Activated CD4-positive, alpha-beta T cell treated with anti-CD3 and anti-CD28 coated beads, Interleukin-2, Interleukin-4, amounts not matched to agents 100 ng/mL and 50 ng/mL, durations not matched to agents 16 hours and 8 hours (primary cell): Measurements from ENCODE around the gene CTNNA2.
A peak's percentile ranks its signal among the peaks of the same experiment; 100 is the strongest.

Source experiments
- DNase-seq: peaks from one replicate; pipeline ENCODE4 v3.0.0-alpha.2; 2020; ENCODE audit warnings: low spot score

Gene CTNNA2

GRCh38 chr2:79512442-79513401 lies at the start of gene CTNNA2:
CTNNA2 (plus strand) TSS chr2:79513051.
- DNase-seq: peak; percentile 8

- DNase-seq: no peak
Measured at GRCh38 chr2:79487399-79487798, 25.5 kb upstream of the CTNNA2 start.

GRCh38 chr2:79511320-79511951 lies 1.4 kb upstream of the CTNNA2 start:
- DNase-seq: no peak

GRCh38 chr2:79513711-79514110 lies 860 bp downstream of the CTNNA2 start:
- DNase-seq: no peak

- no peak for DNase-seq
Measured at GRCh38 chr2:79529636-79530035, 16.8 kb downstream of the CTNNA2 start.

GRCh38 chr2:79530443-79530842 lies 17.6 kb downstream of the CTNNA2 start:
- DNase-seq: no peak

GRCh38 chr2:79547568-79547967 lies 34.7 kb downstream of the CTNNA2 start:
- DNase-seq: no peak

GRCh38 chr2:79552653-79553052 lies 39.8 kb downstream of the CTNNA2 start:
- DNase-seq: no peak

- DNase-seq: no peak
Measured at GRCh38 chr2:79554899-79555298, 42.0 kb downstream of the CTNNA2 start.

GRCh38 chr2:79564065-79564464 lies 51.2 kb downstream of the CTNNA2 start:
- no peak for DNase-seq

- no peak for DNase-seq
Measured at GRCh38 chr2:79569048-79569447, 56.2 kb downstream of the CTNNA2 start.

GRCh38 chr2:79573895-79574674 lies 61.2 kb downstream of the CTNNA2 start:
- DNase-seq: no peak

GRCh38 chr2:79576451-79576850 lies 63.6 kb downstream of the CTNNA2 start:
- no peak for DNase-seq

- DNase-seq: no peak
Measured at GRCh38 chr2:79578952-79579351, 66.1 kb downstream of the CTNNA2 start.

GRCh38 chr2:79580175-79580574 lies 67.3 kb downstream of the CTNNA2 start:
- no peak for DNase-seq

GRCh38 chr2:79585701-79586433 lies 73.0 kb downstream of the CTNNA2 start:
- no peak for DNase-seq

GRCh38 chr2:79591281-79591680 lies 78.4 kb downstream of the CTNNA2 start:
- no peak for DNase-seq

- no peak for DNase-seq
Measured at GRCh38 chr2:79593237-79593867, 80.5 kb downstream of the CTNNA2 start.

- DNase-seq: no peak
Measured at GRCh38 chr2:79596403-79596802, 83.6 kb downstream of the CTNNA2 start.

- no peak for DNase-seq
Measured at GRCh38 chr2:79604748-79605147, 91.9 kb downstream of the CTNNA2 start.

GRCh38 chr2:79611448-79612016 lies 98.7 kb downstream of the CTNNA2 start:
- no peak for DNase-seq
